ENCODE data around the gene PTCD1.

Gene PTCD1, protein sequence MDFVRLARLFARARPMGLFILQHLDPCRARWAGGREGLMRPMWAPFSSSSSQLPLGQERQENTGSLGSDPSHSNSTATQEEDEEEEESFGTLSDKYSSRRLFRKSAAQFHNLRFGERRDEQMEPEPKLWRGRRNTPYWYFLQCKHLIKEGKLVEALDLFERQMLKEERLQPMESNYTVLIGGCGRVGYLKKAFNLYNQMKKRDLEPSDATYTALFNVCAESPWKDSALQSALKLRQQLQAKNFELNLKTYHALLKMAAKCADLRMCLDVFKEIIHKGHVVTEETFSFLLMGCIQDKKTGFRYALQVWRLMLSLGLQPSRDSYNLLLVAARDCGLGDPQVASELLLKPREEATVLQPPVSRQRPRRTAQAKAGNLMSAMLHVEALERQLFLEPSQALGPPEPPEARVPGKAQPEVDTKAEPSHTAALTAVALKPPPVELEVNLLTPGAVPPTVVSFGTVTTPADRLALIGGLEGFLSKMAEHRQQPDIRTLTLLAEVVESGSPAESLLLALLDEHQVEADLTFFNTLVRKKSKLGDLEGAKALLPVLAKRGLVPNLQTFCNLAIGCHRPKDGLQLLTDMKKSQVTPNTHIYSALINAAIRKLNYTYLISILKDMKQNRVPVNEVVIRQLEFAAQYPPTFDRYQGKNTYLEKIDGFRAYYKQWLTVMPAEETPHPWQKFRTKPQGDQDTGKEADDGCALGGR

DNA sequence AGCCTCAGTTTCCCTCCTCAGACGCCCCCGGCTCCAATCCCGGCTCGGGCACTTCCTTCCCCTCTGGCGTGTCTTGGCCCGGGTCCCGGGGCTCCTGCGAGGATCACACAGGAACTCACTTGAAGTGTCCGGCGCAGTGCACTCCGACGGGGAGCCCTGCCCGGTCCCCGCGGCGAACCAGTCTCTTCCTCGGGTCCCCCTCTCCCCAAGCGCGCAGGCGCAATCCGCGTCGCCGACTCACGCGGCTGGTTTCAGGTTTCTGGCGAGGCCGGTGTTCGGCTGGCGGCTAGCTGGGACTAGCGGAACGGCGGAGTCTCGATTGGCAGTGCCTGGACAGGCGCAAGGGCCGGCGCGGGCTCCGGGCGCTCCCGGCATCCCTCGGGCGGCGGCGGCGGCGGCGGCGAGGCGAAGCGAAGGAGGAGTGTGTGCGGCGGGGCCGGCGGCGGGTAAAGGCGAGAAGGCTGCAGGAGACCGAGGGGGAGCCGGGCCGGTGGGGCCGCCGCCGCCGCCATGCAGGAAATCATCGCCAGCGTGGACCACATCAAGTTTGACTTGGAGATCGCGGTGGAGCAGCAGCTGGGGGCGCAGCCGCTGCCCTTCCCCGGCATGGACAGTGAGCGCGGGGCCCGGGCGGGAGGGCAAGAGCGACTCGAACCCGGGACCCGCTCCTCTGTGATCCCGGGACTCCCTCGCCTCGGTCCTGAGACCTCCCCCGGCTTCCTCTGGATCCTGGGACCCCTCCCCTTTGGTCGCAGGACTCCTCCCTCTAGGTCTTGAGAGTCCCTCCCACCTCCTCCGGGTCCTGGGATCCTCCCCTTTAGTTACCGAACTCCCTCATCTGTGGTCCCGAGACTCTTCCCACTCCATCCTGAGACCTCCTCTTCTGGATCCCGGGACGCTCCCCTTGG, at the start of gene PTCD1, which contains the start of gene CPSF4:
Gene PTCD1, minus strand, starts transcription at position 226 of the 908 bp plus-strand sequence. CDS start 3,556 bp downstream, outside the sequence.
Gene CPSF4, plus strand, starts transcription at position 371 of the 908 bp plus-strand sequence. Its CDS starts 140 bp downstream, at position 511.
- peak; percentile 75 to 82 (median 78) for DNase-seq

DNA sequence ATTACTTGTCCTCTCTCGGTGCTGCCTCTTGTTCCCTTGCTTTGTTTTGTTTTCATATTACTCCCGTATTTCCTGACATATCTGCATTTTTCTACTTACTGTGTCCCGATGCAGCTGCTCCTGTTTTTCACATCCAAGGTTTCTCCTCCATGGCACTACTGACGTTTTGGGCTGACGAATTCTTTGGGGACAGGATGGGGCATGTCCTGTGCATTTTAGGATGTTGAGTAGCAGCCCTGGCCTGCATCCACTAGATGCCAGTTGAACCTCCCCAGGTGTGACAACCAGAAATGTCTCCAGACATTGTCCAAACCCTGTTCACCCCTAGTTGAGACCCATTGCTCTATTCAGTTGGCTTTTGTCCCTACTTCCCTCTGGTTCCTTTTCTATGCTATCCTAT, 46.5 kb upstream of the PTCD1 start:
- DNase-seq: no peak

DNA sequence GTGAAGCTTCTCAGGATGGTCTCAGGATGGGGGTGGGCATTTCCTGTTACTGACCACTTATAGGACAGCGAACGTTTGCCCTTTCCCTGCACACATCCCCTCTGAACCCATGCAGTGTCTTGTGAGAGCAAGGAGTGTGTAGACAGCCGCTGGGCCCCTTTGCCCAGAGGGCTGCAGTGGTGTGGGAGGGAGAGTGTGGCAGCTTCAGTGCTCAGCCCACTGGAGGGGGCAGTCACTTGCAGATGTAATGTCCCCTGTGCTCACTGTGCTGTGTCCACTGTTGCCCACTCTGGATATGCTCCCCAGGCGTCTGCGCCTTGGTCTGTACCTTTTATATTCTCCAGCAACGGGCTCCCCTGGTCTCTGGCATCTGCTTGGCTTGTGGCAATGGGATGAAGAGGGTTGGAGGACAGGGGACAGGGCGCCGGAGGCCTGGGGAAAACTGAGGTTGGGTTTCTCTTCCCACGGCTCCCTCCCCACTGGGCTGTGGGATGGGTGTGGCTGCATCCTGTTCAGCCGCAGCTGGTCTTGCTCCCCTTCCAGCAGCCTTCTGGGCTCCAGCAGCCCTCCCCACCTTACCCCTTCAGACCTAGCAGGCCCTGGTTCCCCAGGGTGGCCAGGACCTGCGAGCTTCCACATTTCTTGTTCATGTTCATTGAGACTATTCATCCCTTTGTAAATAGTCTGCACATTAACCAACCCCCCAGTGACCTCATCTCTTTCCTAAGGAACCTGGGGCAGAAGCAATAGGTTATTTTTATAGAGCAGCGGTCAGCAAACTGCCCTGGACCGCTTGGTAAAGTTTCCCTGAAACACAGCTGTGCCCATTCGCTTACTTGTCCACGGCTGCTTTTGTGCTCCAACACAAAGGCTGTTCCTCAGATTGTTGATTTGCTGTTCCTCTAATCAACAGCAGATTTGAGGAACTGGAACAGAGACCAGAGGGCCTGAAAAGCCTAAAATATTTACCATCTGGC, 40.2 kb upstream of the PTCD1 start:
- no peak for DNase-seq

DNA sequence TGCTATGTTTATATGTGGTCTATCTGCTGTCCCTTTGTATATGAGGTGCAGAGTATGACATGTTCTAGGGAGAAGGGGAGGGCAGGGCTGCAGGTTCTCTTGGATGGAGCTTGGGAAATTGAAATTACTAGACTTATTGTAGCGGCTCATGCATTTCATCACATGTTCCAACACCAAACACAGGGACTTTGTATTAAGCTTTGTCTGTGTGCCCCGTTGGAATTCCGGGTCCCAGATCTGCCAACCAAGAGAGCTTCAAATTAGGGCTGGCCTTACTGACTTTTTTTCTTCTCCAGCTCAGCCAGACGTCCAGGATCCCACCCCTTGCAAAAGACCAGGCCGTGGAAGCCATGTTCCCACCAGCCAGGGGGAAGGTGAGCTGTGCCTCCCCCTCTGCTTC, 37.5 kb upstream of the PTCD1 start:
- no peak for DNase-seq

DNA sequence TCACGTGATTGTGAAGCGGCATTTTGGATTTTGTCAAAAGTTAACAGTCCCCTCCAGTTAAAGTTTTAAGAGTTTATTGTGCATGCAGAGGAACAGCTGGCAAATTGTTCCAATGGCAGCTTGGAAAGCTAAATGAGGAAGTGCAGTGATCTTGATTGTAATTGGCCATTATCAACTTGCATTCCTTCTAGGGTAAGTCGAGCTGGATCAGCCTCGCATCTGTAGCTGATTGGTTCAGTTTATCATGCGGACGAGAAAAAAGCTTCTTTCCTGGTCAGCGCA, 34.7 kb upstream of the PTCD1 start:
- DNase-seq: no peak

DNA sequence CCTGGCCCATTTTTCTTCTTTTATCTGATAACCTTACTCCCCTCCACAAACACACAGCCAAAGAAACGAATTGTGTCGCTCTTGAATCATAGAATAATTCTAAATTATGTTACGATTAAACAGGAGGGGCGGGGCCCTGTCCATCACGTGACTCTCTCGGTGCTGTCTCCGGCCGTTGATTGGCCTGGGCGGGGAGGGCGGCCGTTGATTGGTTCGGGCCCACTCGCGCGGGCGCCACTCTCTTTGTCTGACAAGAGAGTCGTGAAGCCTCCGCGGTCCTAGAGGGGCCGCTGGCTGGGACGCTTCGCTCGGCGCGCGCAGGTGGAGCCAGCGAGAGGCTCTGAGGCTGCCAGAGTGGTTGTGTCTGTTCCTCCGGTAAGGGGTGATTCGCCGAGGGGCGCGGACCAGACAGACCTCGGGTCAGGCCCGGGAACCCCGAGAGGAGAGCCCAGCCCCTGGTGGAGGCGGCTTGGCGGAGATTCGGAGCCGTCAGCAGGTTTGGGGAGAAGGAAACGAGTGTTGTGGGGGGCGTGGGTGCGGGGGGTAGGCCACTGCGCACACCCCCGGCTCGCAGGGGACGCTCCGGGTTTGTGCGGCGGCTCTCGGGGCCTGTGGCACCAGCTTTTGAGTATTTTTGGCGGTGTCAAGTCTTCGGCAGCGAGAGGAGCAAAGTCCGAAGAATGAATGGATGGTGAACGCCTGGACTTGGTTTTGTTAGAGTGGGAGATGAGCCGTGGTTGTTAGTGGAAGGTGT, 34.1 kb upstream of the PTCD1 start, which contains the start of gene ZNF789:
Gene ZNF789, plus strand, starts transcription at position 330 of the 754 bp plus-strand sequence. CDS start 3,567 bp downstream, outside the sequence.
- DNase-seq: peak; percentile 95 to 97 (median 96)

DNA sequence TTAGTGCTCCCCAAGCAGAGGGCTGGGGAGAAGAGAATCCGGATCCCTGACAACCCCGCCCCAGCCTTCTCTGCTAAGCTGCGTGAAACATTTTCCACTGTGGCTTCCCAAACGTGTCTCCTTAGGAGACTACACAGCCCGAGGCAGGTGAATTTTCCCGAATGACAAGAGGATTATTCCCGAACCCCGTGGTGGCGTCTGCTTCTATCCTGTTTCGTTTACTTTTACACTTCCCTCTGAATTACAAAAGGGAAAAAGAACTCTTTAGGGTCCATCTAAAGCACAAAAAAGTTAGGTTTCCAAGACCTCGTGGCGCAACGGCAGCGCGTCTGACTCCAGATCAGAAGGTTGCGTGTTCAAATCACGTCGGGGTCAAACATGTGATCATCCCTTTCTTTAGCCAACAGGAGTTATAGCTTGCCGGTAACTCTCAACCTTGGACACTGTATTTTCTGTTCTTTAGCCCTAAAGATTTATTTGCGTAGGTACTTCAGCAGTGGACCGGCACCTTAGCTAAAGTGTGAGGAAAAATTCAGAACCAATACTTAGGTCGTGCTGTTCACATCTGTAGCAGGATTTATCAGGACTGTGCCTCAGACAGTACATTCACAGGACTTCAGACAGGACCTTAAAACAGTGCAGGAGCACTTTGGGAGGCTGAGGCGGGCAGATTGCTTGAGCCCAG, 30.9 kb upstream of the PTCD1 start:
- DNase-seq: no peak

DNA sequence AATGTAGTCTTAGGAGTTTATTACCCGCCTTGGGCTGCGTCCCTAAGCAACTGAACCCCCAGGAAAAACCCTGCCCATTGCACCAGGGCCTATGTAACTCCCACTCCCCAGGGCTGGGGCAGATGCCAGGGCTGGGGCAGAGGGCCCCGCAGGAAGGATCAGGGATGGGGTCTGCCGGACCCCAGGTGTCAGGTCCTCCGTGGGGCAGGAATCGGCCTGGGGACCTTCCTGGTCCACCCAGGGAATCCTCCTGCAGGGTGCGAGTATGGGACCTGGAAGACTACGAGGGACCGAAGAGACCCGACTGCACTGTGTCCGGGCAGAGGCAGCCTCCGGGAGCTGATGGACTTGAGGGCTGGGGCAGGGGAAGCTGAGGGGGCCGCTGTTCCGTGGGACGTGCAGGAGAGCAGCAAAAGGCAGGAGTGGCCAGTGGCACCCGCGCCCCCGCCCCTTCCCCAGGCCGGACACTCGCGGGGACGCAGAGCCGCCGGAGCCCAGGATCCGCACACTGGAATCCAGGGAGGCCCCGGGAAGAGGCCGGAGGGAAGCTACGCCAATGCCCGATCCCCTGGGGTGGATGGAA, 29.8 kb upstream of the PTCD1 start:
- no peak for DNase-seq

DNA sequence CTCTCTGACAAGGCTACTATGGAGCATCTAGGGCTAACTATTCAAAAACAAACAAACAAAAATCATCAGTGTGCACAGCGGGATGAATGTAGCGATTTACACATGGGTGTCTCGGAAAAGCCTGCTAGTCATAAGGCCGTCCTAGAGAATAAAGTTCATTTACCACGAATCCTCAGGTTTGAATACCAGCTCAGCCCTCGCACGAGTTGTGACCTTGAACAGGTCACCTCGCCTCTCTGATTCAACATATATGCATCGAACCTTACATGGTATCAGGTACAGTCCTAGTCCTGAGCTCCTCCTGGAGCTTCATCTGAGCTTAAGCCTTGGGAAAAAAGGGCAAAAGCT, 26.8 kb upstream of the PTCD1 start:
- DNase-seq: no peak

DNA sequence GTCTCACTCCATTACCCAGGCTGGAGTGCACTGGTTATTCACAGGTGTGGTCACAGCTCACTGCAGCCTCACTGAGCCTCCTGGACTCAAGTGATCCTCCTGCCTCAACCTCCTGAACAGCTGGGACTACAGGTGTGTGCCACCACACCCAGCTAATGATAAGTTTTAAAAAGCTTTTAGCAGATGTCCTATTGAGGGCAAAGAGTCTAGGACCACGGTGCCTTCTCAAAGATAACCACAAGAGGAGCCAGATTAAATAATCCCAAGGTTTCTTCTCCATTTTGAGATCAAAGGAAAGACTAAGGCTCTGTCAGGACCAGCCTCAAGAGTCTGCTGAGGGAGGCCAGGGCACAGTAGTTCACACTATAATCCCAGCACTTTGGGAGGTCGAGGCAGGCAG, 22.6 kb upstream of the PTCD1 start:
- no peak for DNase-seq

DNA sequence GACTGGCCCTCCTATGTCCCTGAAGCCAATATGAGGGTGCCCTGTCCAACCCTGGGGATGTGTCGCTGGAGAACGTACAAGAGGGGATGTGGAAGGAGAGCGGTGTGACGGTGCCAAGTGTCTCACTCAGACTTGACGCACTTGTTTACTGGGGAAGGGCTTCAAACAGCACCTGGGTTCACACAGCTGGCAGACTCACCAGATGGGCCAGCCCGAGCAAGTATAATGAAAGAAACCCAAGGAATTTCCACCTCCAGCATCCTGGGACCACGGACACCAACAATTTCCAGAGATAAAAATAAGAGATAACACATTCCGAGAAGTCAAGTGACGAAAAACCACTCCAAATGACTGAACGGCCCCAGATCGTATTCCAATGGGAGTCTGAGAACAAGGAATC, 22.1 kb upstream of the PTCD1 start:
- DNase-seq: no peak

DNA sequence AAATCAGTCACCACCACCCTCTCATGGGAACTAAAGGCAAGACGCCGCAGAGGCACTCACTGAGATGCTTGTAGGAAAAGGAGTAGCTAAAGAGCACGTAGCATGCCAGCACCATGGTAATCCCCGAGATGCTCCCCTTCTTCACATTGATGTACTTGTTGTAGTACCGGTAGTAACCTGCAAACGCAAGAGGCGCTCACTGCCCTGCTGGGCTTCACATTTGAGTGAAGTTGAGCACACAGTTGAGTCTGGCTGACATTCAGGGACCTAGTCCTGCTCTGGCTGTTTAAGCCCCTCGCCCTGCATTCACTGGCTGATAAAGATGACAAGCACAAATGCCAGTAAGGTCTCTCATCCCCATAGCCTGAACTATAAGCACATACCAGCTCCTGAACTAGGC, 20.5 kb upstream of the PTCD1 start:
- peak in 1 of 4 experiments; percentile 7 for DNase-seq

DNA sequence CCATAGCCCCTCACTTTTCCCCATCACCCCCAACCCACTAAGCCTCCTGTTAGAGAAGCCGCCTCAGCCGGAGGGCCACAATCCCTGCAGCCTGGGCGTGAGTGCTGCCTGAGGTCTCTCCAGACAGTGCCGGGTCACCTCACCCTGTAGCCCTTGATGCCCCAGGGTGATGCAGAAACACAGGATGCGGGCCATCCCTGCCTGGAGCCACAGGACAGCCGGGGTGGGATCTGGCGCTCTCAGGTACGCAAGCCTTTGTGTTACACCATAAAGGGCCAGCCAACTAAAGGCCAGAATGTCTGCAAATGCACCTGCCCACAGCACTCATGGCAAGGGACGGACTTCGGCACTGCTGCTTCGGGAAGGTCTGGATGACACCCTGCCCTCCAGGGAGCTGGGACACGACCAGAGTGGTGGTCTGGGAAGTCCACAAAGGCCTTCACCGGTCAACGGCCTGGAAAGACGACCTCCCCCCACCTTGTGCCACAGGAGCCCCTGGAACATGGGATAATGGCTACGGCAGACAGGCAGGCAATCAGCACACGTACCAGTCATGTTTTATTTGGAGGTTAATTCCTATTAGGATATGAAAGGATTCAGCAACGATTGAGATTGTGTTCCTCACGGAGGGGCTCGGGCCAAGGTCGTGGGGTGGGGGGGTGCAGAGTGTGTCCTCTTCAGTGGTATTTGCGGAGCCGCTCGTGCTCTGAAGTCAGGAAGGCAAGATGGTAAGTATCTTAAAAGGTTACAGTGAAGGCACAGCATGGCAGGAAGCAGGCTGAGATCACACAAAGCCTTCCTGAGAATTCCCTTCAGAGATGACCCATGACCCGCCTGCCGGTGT, 19.3 kb upstream of the PTCD1 start:
- DNase-seq: no peak

DNA sequence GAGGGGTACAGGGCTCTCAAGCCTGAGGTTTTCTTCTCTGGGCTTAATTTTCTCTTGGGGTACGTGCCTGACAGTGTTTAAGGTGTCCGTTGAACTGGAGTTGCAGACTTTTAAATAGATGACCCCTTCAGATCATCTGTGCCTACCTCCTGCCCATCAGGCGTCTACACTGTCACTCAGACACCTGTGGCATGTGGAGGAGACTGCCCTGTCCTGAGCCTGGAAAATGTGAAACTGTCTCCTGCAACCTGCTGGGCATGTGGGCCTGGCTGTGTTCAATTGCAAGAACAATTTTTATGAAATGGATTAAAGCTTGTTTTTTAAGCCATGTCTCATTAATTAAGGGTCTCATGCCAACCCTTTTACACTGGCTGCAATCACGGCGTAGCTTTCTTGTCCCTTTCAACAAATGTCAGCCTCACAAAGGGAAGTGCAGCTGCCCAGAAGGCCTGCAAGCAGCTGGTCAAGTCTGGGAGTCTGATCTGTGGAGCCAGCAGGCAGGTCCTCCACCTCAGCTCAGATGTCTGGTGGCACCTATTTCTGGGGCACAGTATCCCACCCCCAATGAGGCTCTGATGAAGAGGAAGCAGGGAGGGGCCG, 18.6 kb upstream of the PTCD1 start:
- no peak for DNase-seq

DNA sequence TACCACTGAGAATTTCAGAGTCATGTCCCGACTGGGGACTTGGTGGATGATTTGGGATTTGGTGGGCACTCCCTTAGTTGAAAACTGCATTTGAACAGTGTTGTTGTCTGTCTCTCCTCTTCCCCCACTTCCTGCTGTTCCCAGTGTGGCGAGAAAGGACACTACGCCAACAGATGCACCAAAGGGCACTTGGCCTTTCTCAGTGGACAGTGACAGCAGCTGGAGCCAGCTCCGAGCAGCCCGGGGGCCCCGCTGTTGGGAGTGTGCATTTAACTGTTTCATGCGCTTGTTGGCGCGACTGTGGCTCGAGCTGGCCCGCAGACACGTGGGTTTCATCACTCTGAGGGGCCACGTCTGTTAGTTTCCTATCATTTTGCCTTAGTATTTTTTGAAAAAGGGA, 17.7 kb upstream of the PTCD1 start:
- no peak for DNase-seq

DNA sequence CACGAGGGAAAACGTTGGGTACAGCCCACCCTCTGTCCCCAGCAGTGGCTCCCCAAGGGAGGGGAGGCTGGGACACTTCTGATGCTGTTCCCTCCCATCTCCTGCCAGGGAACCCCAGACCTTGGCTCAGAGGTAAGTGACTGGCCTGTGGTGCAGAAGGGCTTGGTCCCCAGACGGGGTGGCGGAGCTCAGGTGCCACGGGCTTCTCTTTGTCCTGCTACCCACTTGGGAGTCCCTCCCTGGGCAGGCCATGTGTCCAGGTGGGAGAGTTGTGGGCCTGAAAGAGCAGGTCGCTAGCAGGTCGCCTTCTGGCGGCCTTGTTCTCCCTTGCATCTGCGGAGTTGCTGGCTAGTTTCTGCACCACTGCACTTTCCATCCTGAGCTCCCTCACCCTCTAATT, 17.3 kb upstream of the PTCD1 start:
- no peak for DNase-seq

DNA sequence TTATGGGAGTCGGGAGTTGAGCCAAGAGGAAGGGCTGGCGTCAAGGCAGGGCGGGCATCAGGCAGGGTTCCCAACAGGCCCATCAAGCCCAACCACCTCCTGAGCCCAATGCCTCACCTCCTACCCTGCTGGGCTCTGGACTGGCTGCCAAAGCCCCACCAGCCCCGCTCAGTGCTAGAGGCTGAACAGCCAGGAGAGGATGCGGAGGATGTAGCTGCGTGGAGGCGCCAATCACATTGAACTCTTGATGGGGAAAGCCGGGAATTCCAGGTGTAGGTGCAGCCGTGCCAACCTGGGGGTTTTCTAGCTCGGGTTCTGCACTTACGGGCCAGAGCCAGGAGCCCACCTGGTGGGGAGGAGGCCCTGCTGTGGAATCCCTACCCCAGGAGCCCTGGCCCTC, 14.5 kb upstream of the PTCD1 start:
- no peak for DNase-seq

DNA sequence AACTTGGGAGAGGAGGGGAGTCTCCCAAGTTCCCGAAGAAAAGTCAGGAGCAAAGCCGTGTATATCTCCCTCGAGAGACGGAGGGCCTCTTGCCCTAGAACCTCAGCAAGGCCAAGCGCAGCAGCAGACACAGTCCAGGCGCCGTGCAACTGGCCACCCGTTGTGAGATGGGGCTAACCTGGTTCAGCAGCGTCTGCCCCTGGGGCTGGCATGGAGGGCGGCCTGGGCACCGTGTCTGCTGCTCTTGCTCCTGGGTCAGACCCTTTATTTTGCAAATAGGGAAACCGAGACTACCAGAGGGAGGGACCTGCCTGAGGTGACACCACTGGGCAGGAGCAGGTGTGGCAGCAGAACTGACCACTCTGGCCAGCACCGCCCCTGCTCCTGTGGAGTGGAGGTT, 13.9 kb upstream of the PTCD1 start:
- DNase-seq: no peak

DNA sequence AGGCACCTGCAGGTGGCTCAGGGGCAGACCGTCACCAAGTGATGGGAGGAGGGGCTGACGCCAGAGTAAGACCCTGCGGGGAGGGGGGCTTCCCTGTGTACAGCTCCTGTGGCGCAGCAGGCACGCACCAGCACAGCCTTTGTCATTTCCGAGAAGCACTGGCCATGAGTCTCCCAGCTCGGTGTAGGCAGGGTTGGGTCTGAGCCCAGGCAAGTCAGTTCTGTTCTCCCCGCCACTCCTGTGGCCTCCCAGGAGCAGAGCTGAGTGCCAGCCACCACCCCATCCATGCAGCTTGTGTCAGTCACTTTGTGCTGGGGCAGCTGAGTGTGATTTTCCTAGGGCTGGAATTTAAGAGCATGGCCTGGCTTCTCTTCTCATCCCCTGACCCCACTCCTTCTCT, 13.3 kb upstream of the PTCD1 start:
- DNase-seq: no peak

Measured in activated naive CD4-positive, alpha-beta T cell (primary cell).